Suppressor macrophage (primary cell): ENCODE data around the gene FOXP3.

Experiments used
- DNase-seq, 4 experiments: peaks; one replicate each; pipeline ENCODE4 v3.0.0-alpha.2; 2020 to 2022

FOXP3 gene

DNA sequence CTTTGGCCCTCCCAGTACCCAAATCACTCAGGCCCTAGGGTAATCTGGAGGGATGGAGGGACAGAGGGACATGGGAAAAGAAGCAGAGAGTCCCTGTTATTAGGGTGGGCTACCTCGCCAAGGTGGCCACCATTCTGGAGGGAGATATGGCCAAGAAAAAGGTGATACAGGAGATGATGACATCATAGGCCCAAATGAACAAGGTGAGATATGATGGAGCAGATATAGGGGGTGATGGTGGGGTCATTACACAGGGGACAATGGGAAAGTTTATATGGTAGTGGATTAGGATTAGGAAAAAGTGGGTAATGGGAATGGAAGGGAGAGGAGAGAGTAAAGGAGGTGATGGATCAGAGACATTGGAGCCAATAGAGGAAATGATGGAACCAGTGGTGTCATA lies 51.6 kb downstream of the FOXP3 start:
- DNase-seq, result no peak

DNA sequence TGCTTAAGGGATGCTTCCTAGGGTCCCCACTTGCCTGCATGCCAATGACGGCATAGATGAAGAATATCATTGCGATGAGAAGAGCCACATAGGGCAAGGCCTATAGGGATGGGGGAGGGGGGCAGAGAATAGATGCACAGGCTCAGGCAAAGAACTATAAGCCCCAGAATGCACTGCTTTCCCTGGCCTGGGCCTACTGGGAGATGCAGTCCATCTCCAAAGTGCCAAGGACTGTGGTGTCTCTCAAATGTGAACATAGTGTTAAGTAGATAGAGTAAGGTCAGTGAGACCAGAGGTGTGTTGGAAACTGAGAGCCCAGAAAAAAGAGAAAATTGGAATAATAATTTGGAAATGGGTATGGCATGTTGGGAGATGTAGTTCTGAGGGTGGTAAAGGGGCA lies 52.3 kb downstream of the FOXP3 start:
- no peak for DNase-seq

DNA sequence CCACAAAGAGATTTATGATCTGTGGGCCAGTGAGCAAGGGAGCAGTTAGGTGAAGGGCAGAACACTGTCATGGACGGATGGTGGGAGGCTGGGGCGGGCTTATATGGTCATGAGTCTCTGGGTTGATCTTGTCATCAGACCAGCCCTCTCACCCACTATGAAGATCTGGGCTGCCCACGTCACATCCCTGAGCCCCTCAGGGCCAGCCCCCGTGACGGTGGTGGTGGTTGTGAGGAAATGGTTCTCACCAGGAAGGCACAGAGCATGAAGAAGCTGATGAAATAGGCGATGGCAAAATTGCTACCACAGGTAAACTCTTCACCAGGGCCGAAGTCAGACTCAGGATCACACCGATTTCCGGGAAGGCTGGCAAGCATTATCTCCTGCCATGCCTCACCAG lies 53.4 kb downstream of the FOXP3 start:
- no peak for DNase-seq

DNA sequence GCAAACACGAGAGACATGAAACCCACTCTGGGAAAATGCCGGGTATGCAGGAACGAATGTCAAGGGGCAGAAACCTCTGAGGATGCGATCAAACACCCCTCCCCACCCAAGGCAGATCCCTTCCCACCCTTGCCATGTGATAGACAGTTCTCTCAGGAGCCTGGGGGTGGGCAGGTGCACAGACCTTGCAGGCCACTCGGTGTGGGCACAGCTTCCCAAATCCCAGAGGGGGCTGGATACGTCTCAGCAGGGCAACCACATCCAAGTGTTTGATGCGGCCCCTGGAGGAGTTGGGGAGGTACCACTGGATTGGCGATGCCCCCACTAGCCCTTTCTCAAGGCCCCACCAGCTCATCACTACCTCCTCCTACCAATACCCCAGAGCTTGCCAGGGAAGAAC lies 54.1 kb downstream of the FOXP3 start:
- no peak for DNase-seq

DNA sequence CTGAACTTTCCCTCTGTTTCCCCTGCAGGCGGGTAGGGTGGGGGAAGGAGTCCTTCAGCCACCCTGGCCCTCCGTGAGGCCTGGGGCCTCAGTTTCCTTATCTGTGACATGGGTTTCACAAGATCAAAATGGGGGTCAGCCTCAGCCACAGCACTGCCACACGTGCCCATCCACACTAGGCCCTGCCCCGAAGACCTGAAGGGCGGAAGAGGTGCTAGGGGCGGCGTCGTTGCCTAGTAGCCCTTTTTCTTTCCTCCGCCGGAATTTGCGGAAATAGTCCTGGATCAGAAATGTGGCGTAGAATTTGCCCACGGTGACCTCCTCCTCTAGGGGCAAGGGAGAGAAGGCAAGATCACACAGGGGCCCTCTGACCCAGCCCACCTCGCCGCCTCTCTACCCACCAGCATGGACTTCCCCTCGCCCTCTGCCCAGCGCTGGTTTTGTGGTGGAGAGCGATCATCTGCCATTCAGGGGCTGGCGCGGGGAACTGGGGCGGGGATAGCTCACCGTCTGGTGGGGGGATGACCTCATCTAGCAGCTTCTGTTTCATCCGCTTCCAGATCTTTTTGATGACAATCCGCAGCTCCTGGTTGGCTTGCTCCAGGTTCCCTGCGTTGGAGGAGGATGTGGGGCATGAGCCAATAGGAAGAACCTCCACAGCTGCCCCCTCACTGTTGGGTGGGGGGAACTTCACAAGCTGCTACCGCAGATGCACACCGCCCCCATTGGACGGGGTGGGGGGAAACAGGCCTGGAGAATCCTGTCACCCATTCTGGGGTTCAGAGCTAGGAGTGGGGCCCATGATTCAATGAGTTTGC lies 54.9 kb downstream of the FOXP3 start:
- peak; percentile 40 to 67 (median 54) for DNase-seq

DNA sequence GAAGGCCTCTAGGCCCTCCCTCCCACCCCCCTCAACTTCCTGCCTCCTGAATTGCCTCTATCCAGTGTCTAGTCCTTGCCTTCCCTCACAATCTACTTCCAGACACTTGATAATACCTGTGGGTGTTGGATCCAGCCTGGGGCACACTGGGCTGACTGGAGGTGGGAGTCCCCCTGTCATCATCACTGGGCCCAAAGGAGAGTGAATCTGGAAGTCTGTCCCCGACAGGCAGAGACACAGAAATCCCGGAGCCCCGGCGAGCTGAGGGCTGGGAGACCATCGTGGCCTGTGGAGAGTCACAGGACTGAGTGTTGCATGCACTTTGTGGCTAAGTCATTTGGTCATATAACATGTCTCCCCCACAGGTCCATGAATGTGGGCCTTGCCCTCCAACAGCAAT lies 56.1 kb downstream of the FOXP3 start:
- DNase-seq, result no peak

DNA sequence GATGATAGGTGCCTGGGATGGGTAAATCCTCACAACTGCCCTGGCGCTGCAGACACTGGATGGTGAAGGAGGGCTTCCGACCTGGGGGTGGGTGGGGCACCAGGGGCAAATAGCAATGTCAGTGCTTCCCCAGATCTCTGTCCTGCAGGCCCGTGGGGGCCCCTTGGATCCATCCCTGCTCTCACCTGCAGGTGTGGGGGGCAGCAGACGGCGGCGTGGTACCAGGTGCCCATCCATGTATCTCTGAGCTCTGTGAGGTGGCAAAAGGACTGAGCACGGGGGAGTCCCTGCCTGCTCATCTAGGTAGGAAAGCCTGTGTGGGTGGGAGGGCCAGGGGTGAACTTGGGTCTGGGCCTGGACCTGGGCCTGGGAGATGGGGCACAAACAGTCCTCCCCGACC lies 58.0 kb downstream of the FOXP3 start:
- no peak for DNase-seq

DNA sequence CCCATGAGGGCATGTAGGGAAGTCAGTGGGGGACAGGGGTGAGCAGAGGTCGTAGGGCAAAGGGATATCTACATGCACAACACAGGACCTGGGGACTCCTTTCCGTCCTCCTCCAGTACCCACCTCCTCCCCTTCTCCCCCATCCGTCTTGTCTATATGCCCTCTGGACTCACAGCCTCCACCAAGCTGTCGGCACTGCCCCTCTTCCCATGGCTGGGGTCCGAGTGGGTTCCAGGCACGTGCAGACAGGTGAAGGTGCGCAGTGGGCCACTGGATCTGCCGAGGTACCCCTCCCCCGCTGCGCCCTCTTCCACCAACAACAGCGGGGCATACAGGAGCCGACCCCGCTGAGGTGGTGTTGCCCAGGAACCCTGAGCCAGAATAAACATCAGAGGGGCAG lies 59.1 kb downstream of the FOXP3 start:
- no peak for DNase-seq

DNA sequence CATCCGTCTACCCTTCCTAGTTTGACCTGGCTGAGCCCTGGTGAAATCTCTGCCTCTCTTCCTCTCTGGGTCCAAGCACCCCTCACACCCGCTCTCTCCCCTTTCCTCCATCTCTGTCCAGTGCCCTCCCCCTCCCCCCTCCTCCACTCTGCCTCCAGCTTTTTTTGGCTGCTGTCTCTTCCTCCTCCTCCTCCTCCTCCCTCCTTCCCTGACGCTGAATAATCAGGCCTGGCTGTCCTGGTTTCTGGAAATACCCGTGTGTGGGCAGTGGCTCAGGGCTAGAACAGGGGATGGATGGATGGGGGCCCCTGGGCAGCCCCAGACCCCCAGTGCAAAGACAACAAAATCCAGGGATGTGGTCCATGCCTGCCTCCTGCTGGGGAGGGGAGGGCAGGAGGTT lies 59.8 kb downstream of the FOXP3 start:
- DNase-seq, result no peak

DNA sequence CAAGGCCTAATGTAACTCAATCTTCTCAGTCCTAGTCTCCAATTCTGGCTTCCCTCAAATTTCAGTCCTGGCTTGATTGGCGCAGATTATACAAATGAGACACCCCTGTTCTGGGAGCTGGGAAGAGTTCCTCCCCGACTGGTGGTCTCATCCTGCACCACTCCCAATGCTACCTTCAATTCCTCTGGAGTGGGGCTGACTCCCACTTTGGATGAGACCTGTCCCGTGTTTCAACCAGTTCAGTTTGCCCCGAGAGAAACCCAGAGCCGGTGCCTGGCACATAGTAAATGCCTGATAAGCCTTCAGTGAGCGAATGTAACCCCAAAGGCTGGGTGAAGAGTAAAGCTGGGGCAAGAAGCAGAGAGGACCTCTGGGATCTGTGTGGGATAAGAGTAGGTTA lies 60.5 kb downstream of the FOXP3 start:
- DNase-seq, result no peak

DNA sequence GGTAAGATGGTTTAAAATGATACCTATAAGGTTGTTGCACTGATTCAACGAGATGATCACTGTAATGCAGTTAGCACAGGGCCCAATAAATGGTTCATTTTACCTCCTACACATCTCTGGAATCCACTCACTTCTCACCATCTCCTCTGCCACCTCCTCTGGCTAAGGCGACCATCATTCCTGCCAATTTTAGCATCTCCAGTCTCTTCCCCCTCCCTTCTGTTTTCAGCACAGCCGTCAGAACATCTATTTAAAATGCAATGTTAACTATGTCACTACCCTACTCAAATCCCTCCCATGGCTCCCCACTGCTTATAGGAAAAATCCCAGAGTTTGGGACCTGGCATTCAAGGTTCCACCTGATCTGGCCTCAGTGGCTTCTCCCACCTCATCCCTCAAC lies 61.0 kb downstream of the FOXP3 start:
- DNase-seq, result no peak

DNA sequence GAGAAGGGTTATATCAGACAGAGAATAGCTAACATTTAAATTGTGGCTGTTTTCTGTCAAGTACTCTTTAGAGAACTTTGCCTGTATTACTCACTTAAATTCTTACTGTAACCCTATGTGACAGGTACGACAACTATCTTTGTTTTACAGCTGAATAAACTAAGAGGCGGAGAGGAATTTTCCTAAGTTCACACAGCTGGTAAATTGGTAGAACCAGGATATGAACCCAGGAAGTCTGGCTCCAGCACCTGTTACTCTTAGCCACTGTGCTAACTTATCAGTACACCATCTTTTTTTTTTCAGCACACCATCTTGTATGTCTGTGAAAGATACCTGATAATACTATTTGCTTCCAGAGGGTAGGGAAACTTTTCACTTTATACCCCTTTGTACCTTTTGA lies 62.5 kb downstream of the FOXP3 start:
- no peak for DNase-seq
